NCI-H1436 treated with DMSO at 0.1 percent for 48 hours (cell line): Measurements from ENCODE around the gene SLFNL1.

ENCODE experiments used
- DNase-seq: peaks from one replicate; lab custom pipeline; 2025; lab: John Stamatoyannopoulos, UW

The SLFNL1 gene

DNA sequence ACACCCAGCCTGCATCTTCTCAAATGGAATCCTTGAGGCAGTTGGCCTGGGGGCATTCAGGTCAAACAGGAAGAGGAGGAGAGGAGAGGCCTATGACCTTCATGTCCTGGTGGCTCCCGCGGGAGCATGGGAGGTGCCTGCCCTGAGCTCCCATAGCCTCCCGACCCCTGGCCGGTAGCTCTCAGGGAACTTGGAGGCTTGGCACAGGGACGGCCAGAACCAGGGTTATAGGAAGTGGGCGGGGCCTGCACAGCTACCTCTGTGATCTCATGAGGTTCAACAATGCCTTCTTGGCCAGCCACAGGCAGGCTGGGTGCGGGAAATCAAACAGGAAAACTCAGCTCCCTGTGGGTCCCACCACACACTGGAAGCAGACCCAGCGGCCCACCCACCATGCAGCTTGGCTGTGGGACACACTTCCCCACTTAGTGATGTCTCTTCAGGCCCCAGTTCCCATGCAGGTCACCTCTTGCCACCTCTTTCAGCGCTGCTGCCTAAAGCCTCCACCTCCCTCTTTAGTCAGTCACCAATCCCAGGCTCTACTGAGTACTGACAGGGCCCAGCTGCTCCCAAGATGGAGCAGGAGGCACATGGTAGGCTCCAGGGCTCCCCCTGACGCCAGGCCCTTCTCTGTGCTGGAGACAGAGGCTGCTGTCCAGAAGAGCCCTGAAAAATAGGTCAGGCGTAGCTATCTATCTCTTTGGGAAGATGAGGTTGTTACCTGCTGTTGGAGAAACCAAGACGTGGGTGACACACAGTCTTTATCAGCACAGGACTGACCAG is at the start of gene SLFNL1:
Gene SLFNL1 (minus strand): TSS at position 200 of the 783 bp plus-strand sequence. CDS start 1,065 bp downstream, outside the sequence.
- no peak for DNase-seq

DNA sequence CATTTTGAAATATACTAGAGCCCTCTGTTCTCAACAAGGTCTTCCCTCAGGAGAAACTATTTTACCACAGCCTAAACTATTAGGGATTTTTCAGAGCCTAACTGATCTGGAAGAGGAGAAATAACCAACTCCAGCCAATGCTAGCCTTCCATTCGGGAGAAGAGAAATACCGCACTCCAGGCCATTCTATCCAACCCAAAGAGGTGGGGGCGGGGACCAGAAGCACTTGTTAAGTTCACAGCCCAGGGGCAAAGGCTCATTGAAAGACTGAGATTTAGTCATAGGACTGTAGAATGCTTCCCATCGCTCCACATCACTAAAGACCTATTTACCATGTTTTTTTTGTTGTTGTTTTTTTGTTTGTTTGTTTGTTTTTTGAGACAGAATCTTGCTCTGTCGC is 35.4 kb upstream of the SLFNL1 start:
- no peak for DNase-seq

DNA sequence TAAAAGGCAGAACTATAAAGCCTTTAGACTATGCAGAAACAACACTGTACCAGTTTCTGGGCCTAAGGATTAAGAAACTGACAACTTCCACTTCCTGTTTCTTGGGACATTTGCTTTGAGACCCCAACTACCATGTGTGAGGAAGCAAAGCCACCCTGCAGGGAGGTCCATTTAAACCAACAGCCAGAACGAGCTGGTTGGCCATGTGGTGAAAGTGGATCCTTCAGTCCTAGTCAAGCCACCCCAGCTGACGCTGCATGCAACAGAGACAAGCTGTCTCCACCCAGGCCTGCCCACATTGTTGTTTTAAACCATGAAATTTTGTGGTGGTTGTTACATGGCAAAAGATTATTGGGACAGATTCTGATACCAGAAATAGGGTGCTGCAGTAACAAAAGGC is 31.8 kb upstream of the SLFNL1 start:
- DNase-seq: no peak

DNA sequence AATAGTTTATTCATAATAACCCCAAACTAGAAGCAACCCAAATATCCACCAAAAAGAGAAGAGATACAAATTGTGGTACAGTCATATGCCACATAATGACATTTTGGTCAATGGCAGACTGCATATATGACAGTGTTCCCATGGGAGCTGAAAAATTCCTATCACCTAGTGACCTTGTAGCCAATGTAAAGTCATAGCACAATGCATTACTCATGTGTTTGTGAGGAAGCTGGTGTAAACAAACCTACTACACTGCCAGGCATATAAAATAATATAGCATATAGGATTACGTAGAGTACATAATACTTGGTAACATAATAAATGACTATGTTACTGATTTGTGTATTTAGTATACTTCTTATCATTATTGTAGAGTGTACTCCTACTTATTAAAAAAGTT is 29.5 kb upstream of the SLFNL1 start:
- DNase-seq: no peak

DNA sequence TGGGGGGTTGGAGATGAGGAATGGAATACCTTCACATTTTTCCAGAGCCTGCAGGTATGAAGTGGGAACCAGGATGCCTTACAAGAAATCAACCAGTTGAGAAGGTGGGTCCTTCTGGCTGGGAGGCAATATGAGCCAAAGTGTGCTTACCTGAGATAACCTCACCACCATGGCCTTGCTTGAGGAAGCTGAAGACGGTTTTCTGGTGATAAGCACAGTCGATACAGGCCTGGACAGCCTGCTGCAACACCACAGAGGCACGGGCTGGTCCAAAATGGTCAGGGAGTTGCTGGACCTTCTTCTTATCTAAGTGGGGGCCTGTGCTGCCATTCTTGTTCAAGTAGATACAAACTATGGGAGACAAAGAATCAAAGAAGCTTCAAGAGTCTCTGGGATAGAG is 27.0 kb upstream of the SLFNL1 start:
- no peak for DNase-seq

DNA sequence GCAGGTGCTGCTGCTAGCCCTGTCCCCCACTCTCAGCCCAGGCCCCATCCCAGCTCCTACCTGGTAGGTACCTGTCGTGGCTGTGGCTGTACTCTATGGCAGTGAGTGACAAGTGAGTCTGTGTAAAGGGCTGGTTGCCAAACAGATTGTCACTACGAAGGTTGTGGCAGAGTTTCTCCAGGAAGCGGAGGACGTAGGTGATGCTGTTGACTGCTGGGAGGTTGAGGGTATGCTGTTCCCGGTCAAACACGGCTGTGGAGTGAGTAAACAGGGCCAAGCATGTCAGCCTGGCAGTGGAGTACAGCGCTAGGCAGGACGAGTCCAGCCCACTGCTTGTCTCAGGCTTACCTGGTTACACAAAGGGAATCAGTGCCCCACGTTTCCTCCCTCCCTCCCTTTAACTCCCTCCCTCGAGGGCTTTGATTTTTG is 24.8 kb upstream of the SLFNL1 start:
- DNase-seq: no peak

DNA sequence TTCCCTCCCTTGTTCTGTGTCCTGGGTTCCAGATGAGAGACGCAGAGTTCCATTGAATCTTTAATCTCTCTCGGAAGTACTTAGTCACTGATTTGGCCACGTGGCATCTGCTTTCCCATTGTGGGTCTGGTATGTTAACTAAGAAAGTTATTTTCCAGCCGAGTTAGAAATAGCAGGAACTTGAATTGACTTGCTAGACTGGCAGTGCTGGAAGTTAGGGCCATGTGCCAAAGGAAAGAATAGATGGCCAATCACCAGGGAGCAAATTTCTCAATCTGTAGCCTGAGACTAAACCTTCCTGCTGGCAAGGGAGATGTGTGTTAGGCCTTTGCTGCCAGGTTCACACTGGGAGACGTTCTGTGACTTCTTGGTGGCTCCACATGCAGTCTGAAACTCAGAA is 24.2 kb upstream of the SLFNL1 start:
- no peak for DNase-seq

DNA sequence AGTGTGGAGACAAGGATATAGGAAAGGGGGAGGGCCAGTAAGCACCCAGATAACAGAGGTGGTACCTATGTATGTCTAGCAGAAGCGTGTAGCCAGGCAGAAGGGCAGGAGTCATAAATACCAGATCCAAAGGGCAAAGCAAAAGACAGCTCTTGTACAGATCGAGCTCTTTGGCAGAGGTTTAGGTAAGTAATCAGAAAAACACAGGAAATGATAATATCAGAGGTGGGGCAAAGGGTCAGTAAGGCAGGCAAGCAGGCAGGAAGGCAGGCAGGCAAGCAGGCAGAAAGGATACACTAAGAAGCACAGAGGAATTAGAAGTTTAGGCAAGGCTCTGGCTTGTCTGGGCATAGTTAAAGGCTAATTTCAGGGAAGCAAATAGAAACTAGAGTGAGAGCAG is 22.7 kb upstream of the SLFNL1 start:
- DNase-seq: no peak

DNA sequence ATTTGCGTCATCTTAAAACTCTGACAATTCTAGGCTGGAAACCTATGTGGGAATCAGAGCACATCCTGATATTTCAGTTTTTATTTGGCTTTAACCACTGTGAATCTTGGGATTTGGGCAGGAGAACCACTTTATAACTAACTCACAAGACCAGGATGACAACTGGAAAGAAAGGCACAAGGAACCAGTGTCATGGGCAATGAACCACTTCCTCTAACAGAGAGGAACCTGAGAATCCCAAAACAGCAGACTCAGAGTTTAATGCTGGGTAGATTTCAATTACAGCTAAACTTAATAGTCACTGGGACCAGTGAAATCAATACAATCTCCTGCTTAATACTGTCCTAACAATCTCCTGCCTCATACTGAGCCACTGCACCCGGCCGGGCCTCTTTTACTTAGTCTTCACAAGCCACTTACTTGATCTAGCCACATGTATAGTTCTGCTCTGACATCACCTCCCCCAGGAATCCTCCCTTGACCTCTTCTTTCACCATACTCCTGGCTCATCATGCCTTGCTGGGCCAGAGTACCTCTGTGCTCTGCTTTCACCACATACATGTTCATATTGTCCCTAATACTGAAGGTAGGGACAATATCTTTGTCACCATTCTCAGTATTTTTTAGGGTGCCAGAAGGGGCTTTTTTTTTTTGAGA is 20.2 kb upstream of the SLFNL1 start:
- no peak for DNase-seq

DNA sequence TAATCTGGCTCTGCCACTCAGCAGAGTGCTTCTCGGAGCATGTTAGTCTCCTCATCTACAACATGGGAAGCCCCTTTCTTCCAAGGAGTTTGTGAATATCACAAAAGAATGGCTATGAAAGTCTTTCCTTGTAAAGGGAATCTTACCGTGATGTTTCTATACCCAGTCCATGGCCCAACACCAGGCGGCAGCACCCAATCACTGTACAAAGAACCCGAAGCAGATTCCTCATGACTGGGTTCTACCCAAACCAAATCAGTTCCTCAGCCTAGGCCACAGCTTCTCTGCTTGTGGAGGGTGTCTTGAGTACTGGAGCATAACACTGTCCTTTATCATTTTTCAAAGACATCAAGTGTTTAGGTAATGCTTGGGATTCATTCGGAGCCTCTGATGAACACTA is 16.6 kb upstream of the SLFNL1 start:
- DNase-seq: no peak

DNA sequence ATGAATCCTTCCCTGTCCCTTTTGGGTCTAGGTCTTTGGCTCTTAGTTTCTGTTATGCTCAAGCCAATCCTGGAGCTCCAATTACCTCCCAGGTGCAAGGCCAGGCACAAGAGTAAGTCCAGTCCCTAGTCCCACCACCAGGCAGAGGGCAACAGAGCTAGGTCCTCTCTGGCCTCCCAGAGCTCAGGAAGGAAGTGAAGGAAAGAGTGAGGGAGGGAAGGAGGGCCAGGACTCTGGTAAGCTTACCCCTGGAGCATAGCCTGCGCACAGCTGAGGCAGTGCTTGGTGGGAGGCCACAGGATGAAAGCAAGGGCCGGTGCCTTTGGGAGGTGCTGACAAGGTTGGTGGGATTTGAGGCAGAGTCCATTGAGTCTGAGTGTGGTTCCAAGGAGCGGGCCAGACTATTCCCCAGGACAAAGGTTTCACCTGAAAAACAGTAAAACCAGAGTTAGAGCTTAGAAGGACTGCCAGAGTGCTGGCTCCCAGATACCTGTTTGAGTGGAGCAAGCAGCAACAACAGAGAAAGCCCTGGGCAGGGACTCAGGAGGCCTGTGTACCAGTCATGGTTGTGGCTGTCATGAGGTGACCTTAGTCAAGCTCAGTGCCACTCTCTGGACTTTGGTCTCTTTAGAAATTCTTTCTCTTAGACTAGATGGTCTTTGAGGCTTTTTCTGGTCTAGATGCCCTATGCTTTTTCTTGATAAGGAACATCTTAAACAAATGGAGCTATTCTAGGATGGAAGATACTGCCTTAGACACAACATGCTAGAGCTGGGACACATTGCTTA is 15.8 kb upstream of the SLFNL1 start:
- DNase-seq: no peak

DNA sequence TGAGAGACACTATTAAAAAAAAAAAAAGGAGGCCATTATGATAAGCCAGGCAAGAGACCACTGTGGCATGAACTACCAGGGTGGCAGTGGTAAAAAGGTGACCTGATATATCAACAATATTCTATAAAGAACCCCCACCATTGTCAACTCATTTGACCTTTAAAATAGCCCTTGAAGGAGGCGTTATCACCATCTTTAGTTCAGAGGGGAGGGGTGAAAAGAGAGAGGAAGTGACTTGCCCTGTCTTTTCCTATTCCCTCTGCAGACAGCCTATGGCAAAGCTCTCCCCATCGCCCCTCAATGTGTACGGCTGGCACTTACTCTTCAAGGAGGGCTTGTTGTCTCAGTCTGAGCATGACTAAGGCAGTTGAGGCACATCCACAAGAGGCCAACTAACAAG is 11.7 kb upstream of the SLFNL1 start:
- no peak for DNase-seq

DNA sequence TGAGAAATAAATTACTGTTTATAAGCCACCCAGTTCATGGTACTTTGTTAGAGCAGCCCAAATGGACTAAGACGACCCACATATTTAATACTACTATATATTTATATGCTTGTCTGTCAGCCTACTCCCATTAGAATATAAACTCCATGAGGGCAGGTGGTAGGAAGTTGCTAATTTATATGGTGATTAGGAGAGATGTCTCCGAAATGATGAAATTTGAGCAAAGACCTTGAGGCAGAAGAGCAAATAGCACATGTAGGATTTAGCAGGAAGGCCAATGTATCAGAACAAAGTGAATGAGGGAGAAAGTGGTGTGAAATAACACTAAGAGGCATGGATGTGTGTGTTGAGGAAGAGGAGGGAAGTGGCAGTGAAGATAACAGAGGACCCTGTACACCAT is 10.6 kb upstream of the SLFNL1 start:
- DNase-seq: no peak

DNA sequence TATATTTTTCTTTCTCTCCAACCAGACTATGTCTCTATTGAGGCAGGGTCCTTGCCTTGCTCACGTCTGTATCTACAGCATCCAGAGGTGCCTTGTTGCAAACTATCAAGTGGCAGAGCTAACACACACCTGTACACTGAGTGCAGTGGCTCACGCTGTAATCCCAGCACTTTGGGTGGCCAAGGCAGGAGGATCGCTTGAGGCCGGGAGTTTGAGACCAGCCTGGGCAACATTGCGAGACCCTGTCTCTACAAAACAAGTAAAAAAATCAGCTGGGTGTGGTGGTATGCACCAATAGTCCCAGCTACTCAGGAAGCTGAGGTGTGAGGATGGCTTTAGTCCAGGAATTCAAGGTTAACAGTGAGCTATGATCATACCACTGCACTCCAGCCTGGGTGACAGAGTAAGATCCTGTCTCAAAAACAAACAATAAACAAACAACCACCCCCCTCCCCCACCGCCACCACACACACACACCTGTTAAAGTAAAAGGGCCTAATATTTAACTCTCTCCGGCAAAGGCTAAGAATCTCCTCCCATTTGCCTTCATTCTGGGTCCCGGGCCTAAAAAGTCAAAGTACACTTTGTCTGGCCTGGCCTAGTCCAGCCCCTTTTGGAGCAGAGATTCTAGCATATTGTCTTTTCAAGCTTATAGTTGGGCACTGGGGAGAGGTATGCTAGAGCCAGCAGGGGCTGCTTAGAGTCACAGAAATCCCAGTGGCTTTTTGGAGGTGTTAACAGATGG is 9.5 kb upstream of the SLFNL1 start:
- DNase-seq: no peak

DNA sequence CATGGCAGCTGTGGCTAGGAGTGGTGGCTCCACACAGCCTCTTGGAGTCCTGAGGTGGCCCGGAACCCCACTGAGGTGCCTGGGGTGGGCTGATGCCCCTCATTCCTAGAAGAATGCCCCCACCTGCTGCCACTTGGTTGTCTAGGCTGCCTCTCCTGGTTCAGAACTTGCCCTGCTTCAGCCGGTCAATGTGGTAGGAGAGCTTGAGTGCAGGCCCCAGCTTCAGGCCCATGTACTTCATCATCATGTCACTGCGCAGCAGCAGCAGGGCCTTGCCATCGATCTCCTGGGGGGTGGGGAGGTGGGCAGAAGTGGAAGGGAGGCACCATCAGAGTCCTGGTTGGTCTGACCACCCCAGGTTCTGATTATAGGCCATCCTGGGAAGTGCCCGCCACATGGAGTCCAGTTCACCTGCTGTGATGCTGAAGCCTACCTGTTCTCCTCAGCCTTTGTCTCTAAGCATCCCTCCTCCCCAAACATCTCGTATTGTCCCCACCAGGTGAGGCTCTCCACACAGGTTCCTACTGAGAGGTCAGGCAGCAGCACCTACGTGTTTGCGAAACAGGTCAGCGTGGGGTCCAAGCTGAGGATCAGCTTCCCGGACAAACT is 6.6 kb upstream of the SLFNL1 start:
- DNase-seq: no peak

DNA sequence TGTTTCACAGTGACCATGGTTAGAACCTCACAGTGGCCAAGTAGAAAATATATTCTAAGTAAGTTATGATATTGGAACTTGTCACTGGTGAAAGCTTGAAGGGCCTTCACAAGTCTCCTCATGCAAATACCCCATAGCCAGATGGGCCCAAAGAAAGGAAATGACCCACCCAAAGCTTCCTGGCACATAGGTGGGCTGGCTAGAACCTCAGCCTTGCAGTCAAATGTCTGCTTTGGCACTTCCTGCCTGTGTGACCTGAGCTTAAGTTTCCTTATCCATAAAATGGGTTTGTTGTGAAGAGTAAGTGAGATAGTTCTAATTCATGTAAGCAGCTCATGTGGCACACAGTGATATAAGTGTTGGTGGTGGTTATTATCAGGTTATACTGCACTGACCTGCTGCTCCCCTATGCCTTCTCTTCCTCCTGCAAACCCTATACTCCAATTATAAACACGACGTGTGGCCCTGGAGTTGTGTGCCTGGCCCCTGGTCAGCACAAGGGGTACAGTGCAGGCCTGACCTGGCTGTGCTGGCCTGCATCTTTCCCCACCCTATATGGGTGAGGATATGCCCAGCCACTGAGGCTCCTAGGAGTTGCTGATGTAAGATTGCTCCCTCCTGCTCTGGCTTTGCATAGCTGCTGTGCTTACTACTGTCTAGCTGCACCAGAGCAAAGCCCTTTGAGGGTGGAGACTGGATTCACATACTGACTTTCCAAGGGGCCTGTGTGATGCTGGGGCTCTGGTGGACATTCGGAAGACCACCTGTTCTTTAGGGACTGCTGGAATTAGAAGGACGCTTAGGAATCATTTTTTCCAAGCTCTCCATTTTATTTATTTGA is 4.7 kb upstream of the SLFNL1 start:
- DNase-seq: no peak

DNA sequence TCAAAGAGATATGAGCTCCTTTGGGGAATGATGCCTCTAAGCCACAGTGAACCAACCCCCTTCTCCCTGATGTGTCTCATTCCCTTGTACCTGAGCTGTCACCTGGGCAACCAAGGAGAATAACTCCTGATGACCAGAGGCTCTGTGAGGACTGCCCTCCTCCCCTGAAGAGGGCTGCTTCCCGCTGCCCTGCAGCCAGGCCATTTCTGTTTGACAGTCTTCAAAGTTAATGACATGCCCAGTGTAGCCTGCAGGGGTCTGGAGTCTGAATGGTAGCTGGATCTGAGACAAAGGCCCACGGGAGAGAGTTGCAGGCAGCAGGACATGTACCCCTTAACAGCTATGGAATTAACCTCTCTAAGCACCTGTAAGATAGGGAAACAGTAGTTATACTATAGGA is 3.4 kb upstream of the SLFNL1 start:
- DNase-seq: no peak

DNA sequence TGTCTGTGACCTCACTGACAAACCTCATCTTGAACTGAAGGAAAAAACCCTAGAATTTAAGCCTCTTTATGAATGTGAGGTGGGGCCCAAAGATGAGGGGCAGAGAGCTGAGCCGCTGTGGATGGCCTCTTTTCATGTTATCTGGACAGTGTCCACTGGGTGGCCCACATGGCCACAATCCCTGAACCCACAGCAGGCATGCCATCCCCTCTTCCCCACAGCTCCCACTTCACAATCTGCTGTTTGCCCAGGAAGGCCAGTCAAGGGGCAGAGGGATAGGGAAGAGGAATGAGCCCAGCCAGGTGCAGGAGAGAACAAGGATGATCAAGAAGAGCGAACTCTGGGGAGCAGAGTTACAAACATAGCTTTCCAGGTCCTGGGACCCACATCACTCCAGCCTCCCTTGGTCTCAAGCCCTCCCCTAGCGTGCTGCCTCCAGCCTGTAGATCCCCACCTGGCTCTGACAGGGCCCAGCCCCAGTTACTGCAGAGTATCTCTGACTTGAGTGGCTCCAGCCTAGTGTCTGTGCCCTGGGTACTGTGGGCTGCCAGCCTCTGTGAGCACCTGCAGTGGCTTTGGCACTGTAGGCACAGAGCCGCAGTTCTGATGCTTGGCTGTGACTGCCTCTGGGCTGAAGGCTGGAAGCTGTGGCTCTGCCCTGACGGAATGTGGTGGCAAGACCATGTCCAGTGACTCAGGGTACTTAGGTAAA is 1.9 kb upstream of the SLFNL1 start:
- DNase-seq: no peak

DNA sequence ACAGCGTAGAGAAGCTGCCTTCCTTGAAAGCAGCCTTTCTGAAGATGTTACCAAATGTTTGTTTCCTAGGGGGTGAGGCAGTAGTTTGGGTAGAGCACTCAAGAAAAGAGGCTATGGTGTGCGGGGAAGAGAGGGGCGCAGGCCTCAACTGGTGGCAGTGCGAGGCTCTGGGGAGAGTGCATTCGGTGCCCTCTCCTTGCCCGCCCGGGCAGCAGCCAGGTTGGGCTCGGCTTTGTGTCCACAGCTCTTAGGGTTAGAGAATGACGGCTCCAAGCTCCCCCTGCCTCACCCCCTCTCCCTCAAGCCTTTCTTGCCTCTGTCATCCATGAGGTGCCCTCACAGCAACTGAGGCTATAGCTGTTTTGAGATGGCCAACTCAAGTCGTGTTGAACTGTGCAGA is 899 bp upstream of the SLFNL1 start:
- DNase-seq: no peak

DNA sequence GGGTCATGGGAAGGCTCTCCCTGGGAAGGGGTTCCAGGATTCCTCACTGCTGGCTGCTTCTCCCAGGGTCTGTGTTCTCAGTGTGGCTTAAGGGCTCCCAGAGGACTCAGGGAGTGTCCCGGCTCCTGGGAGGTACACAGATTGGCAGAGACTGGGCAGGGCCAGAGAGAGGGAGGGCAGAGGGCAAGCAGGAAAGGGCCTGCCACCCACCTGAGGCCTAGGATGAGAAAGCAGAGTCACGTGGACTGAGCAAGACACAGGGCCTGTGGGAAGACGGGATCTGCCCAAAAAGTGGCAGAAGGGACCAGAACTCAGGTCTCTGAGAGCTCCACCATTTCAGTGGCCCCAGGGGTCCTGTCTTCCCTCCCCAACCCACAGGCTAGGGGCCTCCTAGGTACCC is 871 bp downstream of the SLFNL1 start:
- no peak for DNase-seq
